ENCODE results near the gene PATL2. TPM values are rescaled to one million over a fixed set of nuclear protein-coding genes. Genes with fewer than 3 reads are reported as not detected.

The PATL2 gene
- total RNA-seq, 1 donor from 2014 or later: 0.33 TPM

DNA sequence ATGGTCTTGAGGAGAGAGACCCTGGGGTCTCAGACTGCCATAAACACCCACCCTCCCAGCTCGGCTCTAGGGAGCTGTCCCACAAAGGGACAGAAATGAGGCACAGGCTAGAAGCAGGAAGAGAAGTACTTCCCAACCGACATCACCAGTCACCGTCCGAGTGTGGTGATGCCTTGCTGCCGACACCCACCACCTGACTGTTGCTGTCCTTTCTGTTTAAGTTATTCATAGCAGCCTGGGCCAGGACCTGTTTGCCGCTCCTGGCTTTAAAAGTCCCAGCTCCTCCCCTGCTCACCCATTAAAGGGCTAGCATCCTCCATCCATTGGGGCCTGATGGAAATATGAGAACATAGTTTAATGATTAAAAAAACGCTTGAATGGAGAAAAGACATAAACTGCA, 34.4 kb downstream of the PATL2 start:
- Histone ChIP-seq H3K27me3 (ENCODE audit: control insufficient read depth, insufficient read depth, low read length) (no peaks in the 10 kb centered on the region), H3K36me3 (ENCODE audit: control insufficient read depth, insufficient read depth, low read length) (no peaks in the 10 kb centered on the region), H3K4me3 (ENCODE audit: low read depth, low read length) (no peak overlapping the region)
- TF ChIP-seq, protein P1, sequence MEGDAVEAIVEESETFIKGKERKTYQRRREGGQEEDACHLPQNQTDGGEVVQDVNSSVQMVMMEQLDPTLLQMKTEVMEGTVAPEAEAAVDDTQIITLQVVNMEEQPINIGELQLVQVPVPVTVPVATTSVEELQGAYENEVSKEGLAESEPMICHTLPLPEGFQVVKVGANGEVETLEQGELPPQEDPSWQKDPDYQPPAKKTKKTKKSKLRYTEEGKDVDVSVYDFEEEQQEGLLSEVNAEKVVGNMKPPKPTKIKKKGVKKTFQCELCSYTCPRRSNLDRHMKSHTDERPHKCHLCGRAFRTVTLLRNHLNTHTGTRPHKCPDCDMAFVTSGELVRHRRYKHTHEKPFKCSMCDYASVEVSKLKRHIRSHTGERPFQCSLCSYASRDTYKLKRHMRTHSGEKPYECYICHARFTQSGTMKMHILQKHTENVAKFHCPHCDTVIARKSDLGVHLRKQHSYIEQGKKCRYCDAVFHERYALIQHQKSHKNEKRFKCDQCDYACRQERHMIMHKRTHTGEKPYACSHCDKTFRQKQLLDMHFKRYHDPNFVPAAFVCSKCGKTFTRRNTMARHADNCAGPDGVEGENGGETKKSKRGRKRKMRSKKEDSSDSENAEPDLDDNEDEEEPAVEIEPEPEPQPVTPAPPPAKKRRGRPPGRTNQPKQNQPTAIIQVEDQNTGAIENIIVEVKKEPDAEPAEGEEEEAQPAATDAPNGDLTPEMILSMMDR (IDR thresholded peaks at IDR 0.05; ENCODE audit: insufficient read depth, low read length, poor library complexity, severe bottlenecking): no peak
- DNase-seq (ENCODE audit: low read depth): no peak

DNA sequence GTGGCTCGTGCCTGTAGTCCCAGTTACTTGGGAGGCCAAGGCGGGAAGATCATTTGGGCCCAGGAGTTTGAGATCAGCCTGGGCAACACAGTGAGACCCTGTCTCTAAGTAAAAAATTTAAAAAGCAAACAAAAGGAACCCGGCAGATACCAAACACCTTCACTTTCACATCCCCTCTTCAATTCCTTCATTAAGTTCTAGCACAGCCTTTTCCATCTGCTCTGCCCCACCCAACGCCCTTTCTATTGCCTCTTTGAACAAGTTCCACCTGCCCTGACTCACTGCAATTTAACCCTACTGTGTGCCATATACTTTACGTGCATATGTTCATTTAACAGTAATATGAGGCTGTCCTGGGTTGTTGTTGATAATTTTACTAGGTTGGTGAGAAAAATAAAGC, 35.2 kb downstream of the PATL2 start:
- no peak overlapping the region for H3K4me3 ChIP-seq (ENCODE audit: low read depth, low read length)
- TF ChIP-seq, protein P1 (IDR thresholded peaks at IDR 0.05; ENCODE audit: insufficient read depth, low read length, poor library complexity, severe bottlenecking): no peak
- no peaks in the 10 kb centered on the region for H3K27me3 ChIP-seq (ENCODE audit: control insufficient read depth, insufficient read depth, low read length)
- DNase-seq (ENCODE audit: low read depth): no peak
- H3K36me3 ChIP-seq (ENCODE audit: control insufficient read depth, insufficient read depth, low read length): no peaks in the 10 kb centered on the region

DNA sequence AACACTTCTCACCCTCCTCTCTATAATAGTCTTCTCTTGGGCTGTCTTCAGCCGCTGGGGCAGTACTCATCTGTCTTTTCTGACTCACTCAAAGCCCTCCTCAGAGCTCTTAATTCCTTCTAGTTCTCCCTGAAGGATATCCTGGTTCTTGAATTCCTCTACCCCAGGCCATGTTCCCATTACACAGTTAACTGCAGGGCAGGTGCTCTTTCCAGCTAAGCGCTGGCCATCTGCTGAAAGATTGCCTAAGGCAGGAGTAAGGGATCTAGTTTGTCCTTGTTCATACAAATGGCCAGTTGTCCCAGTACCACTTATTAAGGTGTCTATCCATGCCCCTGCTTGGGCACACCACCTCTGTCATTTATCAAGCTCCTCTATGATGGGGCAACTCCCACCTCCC, 37.5 kb downstream of the PATL2 start:
- TF ChIP-seq, protein P1 (IDR thresholded peaks at IDR 0.05; ENCODE audit: insufficient read depth, low read length, poor library complexity, severe bottlenecking): no peak
- DNase-seq (ENCODE audit: low read depth): no peak
- Histone ChIP-seq H3K36me3 (ENCODE audit: control insufficient read depth, insufficient read depth, low read length) (no peaks in the 10 kb centered on the region), H3K27me3 (ENCODE audit: control insufficient read depth, insufficient read depth, low read length) (no peaks in the 10 kb centered on the region), H3K4me3 (ENCODE audit: low read depth, low read length) (no peak overlapping the region)

DNA sequence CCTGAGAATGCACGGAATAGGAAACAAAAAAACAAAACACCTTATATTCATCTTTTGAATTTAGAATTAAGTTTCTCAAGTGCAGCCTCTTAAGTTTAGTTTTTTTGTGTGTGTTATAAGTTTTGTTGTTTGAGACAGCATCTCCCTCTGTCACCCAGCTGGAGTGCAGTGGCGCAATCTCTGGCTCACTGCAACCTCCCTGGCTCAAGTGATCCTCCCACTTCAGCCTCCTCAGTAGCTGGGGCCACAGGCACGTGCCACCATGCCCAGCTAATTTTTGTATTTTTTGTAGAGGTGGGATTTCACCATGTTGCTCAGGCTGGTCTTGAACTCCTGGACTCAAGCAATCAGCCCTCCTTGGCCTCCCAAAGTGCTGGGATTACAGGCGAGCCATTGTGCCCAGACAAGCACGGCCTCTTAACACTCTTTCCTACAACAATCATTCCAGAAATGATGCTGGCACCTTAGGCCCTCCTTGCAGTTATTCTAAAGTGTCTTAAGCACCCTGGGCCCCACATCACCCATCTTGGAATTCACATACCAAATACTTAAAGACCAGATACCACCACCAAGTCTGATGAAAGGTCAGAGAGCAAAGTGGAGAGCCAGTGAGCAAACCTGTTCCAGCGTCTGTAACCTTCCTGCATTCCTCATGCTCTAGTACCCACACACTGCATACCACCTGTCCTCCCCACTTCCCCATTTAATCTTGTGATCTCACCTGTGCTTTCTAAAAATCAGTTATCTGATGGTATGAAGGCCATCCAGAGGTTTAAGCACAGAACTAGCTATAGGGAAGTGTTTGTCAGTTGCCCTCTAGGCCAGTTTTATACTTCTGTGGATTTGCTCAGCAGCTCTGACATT, 40.8 kb downstream of the PATL2 start:
- DNase-seq (ENCODE audit: low read depth): no peak
- H3K27me3 ChIP-seq (ENCODE audit: control insufficient read depth, insufficient read depth, low read length): no peaks in the 10 kb centered on the region
- TF ChIP-seq, protein P1 (IDR thresholded peaks at IDR 0.05; ENCODE audit: insufficient read depth, low read length, poor library complexity, severe bottlenecking): no peak
- no peak overlapping the region for H3K4me3 ChIP-seq (ENCODE audit: low read depth, low read length)
- no peaks in the 10 kb centered on the region for H3K36me3 ChIP-seq (ENCODE audit: control insufficient read depth, insufficient read depth, low read length)

DNA sequence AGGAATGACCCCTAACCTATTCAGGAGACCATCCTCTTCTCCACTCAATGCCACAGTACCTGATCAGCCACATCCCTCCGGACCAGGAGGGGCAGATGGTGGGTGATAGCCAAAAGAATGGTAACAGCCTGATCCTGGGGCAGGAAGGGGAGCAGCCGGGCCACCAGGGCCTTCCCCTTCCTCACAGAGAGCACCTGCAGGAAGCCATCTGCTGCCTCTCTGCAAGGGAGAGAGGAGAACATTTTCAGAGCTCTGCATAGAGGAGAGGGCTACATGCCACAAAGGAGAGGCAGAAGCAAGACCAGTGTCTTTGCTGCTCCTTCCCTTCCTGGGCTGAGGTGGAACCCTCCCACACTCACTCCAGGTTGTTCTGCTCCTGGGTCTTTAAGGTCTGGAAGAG, 42.2 kb downstream of the PATL2 start:
- TF ChIP-seq, protein P1 (IDR thresholded peaks at IDR 0.05; ENCODE audit: insufficient read depth, low read length, poor library complexity, severe bottlenecking): no peak
- Histone ChIP-seq H3K4me3 (ENCODE audit: low read depth, low read length) (no peak overlapping the region), H3K36me3 (ENCODE audit: control insufficient read depth, insufficient read depth, low read length) (no peaks in the 10 kb centered on the region), H3K27me3 (ENCODE audit: control insufficient read depth, insufficient read depth, low read length) (no peaks in the 10 kb centered on the region)
- DNase-seq (ENCODE audit: low read depth): no peak

DNA sequence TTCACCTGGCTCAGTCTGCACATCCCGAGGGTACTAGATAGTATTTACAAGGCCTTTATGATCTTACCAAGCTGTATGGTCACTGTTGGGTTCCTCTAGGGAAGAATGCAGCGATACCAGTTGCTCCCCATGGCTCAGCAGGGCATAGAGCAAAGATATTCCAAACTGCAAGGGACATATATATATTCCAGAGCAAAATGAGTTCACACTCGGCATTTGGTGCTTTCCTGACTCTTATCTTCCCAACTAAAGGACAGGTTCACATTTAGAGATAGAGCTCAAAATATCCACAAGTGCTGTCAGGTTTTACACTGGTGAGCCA, 44.1 kb downstream of the PATL2 start:
- TF ChIP-seq, protein P1 (IDR thresholded peaks at IDR 0.05; ENCODE audit: insufficient read depth, low read length, poor library complexity, severe bottlenecking): no peak
- Histone ChIP-seq H3K36me3 (ENCODE audit: control insufficient read depth, insufficient read depth, low read length) (no peaks in the 10 kb centered on the region), H3K4me3 (ENCODE audit: low read depth, low read length) (no peak overlapping the region), H3K27me3 (ENCODE audit: control insufficient read depth, insufficient read depth, low read length) (no peaks in the 10 kb centered on the region)
- no peak for DNase-seq (ENCODE audit: low read depth)
